C4-2B (cell line): ENCODE measurements around the gene APPBP2.

Experiments
- CTCF ChIP-seq: fragments of 450-650 bp; conservative IDR thresholded peaks from 2 replicates; pipeline ENCODE4 v1.5.1; 2017; ENCODE audit warnings: mild to moderate bottlenecking
- ZFX ChIP-seq: fragments of 450-650 bp; IDR thresholded peaks from 2 replicates; pipeline ENCODE4 v1.6.1; 2017

GRCh38 chr17:60559995-60560859 lies 34.2 kb upstream of the APPBP2 start:
- no peak for TF ChIP-seq CTCF
- TF ChIP-seq ZFX, result no peak
